NCI-H1417 (cell line): ENCODE measurements around the gene BRSK1.

ENCODE experiments used
- DNase-seq, 3 experiments: peaks; one replicate each; lab custom pipeline; 2025; lab: John Stamatoyannopoulos, UW

Gene BRSK1

GRCh38 chr19:55304279-55304978 lies 20.6 kb downstream of the BRSK1 start:
- DNase-seq: peak; percentile 24 to 56 (median 32)

- no peak for DNase-seq
Observed at GRCh38 chr19:55304980-55305379, 21.2 kb downstream of the BRSK1 start.

- peak; percentile 16 to 42 (median 34) for DNase-seq
Observed at GRCh38 chr19:55305491-55305890, 21.7 kb downstream of the BRSK1 start.

GRCh38 chr19:55305983-55306562 lies 22.3 kb downstream of the BRSK1 start:
- DNase-seq: no peak

- DNase-seq: no peak
Observed at GRCh38 chr19:55306712-55307111, 22.9 kb downstream of the BRSK1 start.

- DNase-seq: no peak
Observed at GRCh38 chr19:55308281-55308680, 24.5 kb downstream of the BRSK1 start.

- DNase-seq: no peak
Observed at GRCh38 chr19:55309448-55309847, 25.7 kb downstream of the BRSK1 start.

GRCh38 chr19:55310498-55310897 lies 26.7 kb downstream of the BRSK1 start:
- no peak for DNase-seq

- no peak for DNase-seq
Observed at GRCh38 chr19:55311397-55311796, 27.6 kb downstream of the BRSK1 start.

GRCh38 chr19:55311797-55312196 lies 28.0 kb downstream of the BRSK1 start:
- no peak for DNase-seq

- DNase-seq: no peak
Observed at GRCh38 chr19:55312621-55313512, 29.1 kb downstream of the BRSK1 start.

GRCh38 chr19:55314396-55314795 lies 30.6 kb downstream of the BRSK1 start:
- DNase-seq: no peak

- DNase-seq: no peak
Observed at GRCh38 chr19:55315956-55316525, 32.2 kb downstream of the BRSK1 start.

GRCh38 chr19:55316646-55317045 lies 32.8 kb downstream of the BRSK1 start:
- DNase-seq: no peak

- peak in 1 of 3 experiments; percentile 33 for DNase-seq
Observed at GRCh38 chr19:55319785-55320184, 36.0 kb downstream of the BRSK1 start.

- DNase-seq: no peak
Observed at GRCh38 chr19:55320844-55321419, 37.1 kb downstream of the BRSK1 start.

GRCh38 chr19:55321466-55322137 lies 37.8 kb downstream of the BRSK1 start:
- DNase-seq: no peak

GRCh38 chr19:55322204-55322885 lies 38.5 kb downstream of the BRSK1 start:
- DNase-seq: no peak

- no peak for DNase-seq
Observed at GRCh38 chr19:55324662-55325061, 40.9 kb downstream of the BRSK1 start.

- no peak for DNase-seq
Observed at GRCh38 chr19:55325172-55325571, 41.4 kb downstream of the BRSK1 start, which contains the start of gene TMEM150B. Gene TMEM150B (minus strand): TSS chr19:55325341. CDS start chr19:55321036, 4,305 bp downstream.
